ENCODE measurements around the gene SPOCK1. TPM values are rescaled to one million over a fixed set of nuclear protein-coding genes. Genes with fewer than 3 reads are reported as not detected.
"Not testable (repeated sequence)": the region's sequence is repeated elsewhere in the genome, so short reads cannot be mapped to it uniquely, and the experiment has no call there.

SPOCK1 gene
- total RNA-seq, result 1 to 10 TPM; 2.1 to 8.5 TPM

DNA sequence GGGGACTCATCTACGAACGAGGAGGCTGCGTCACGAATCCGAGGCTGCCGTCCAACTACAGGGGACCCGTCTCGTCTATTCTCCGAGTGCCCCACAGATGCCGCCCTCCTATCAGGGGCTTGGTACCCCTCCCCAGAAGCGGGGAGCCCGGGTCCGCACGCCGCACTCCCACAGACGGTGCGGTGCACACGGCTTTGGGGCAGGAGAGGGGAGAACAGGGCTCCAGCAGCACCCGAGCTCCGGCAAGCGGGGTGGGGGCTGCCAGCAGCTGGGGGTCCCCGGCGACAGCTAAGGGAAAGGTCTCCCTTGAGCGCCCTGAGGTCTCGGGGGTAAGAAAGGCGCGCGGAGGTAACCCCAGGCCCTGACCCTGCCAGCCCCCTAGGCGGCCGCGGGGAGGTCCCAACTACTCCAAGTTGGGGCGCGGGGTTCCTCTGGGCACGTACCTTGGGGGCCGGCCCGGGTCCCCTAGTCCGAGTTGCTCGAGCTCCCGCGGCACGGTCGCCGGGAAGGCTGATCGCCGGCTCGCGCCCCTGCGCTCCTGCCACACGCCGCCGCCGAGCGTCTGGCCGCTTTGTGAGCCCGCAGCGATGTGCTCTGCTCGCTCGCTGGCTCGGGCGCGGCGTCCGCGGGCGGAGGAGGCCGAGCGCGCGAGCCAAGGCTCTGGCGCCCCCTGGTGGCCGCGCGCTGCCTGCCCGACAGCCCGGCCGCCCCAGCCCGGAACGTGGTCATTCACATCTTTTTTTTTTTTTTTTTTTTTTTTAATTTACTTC, at the start of gene SPOCK1:
Gene SPOCK1 (minus strand): TSS at position 591 of the 770 bp plus-strand sequence.
- intact Hi-C loops (cut with DNase I), result loop anchor here (2.0 kb wide), 1 partner anchor 178 kb away; no protein-coding TSS in a partner anchor
- no peak within 1 kb of the TSS for H3K27ac ChIP-seq
- H3K4me3 ChIP-seq, result peak within 1 kb of the TSS; percentile 28
- H3K9me3 ChIP-seq, result no peaks in the 10 kb centered on the region
- H3K36me3 ChIP-seq, result no peaks in the 10 kb centered on the region
- peaks cover 19% of the 10 kb centered on the region for H3K27me3 ChIP-seq
- TF ChIP-seq, protein P1, sequence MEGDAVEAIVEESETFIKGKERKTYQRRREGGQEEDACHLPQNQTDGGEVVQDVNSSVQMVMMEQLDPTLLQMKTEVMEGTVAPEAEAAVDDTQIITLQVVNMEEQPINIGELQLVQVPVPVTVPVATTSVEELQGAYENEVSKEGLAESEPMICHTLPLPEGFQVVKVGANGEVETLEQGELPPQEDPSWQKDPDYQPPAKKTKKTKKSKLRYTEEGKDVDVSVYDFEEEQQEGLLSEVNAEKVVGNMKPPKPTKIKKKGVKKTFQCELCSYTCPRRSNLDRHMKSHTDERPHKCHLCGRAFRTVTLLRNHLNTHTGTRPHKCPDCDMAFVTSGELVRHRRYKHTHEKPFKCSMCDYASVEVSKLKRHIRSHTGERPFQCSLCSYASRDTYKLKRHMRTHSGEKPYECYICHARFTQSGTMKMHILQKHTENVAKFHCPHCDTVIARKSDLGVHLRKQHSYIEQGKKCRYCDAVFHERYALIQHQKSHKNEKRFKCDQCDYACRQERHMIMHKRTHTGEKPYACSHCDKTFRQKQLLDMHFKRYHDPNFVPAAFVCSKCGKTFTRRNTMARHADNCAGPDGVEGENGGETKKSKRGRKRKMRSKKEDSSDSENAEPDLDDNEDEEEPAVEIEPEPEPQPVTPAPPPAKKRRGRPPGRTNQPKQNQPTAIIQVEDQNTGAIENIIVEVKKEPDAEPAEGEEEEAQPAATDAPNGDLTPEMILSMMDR (IDR thresholded peaks at IDR 0.05), result peak; percentile 78
- H3K9ac ChIP-seq (ENCODE audit: low read depth in 2 of 2, low read length in 2 of 2), result no peak within 1 kb of the TSS
- DNase-seq, result peak; percentile 50
- no peaks in the 10 kb centered on the region for H3K4me1 ChIP-seq

DNA sequence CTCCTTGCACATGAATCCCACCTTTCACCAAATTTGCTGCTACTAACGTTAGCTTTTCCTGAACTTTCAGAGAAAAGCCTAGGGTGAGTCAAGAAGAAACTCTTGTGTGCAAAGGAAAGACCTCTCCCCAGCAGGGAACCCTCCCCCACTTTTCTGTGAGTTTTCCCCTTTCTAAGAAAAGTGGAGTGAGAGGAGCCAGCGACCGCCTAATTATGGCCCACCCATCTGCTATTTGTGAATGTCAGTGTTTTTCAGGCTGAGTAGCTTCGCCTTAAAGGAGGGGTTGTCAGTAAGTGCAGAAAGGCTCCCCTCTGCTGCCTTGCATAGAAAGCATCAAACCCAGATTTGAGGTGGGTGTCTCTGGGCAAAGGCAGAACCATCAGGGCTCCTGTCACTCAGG, 46.8 kb upstream of the SPOCK1 start:
- no peaks in the 10 kb centered on the region for H3K36me3 ChIP-seq
- TF ChIP-seq, protein P1 (IDR thresholded peaks at IDR 0.05), result no peak
- intact Hi-C loops (cut with DNase I), result no loop called here

DNA sequence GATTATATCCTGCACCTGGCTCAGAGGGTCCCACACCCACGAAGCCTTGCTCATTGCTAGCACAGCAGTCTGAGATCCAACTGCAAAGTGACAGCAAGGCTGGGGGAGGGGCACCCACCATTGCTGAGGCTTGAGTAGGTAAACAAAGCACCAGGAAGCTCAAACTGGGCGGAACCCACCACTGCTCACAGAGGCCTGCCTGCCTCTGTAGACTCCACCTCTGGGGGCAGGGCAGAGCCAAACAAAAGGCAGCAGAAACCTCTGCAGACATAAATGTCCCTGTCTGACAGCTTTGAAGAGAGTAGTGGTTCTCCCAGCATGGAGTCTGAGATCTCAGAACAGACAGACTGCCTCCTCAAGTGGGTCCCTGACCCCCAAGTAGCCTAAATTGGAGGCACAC, 36.3 kb upstream of the SPOCK1 start:
- H3K9me3 ChIP-seq; intact Hi-C loops (cut with DNase I); H3K4me1 ChIP-seq; H3K27ac ChIP-seq; H3K36me3 ChIP-seq; H3K9ac ChIP-seq (ENCODE audit: low read depth in 2 of 2, low read length in 2 of 2); H3K4me3 ChIP-seq; DNase-seq; H3K27me3 ChIP-seq: not testable (repeated sequence)

More for the DNA sequence above, 46.8 kb upstream of the SPOCK1 start:
- Histone ChIP-seq H3K4me3 (no peak overlapping the region), H3K4me1 (no peaks in the 10 kb centered on the region), H3K9ac (ENCODE audit: low read depth in 2 of 2, low read length in 2 of 2) (no peak overlapping the region), H3K27ac (no peak overlapping the region), H3K9me3 (no peaks in the 10 kb centered on the region), H3K27me3 (no peaks in the 10 kb centered on the region)
- DNase-seq, result no peak

DNA sequence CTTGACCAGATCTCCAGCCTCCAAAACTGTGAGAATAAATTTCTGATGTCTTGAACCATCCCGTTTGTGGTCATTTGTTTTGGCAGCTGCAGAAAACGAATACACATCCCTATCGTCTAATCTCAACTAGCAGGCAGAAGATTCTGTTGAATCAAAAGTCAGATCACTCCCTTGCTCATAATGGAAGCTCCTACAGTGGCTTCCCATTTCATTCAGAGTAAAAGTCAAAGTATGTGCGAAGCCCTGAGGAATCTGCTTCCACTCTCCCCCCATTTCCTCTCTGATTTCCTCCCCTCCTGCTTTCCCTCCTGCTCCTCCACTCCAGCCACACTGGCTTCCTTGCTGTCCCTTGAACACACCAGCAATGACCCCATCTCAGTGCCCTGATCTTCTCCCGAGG, 34.8 kb upstream of the SPOCK1 start:
- Histone ChIP-seq H3K9me3 (no peaks in the 10 kb centered on the region), H3K36me3 (no peaks in the 10 kb centered on the region), H3K9ac (ENCODE audit: low read depth in 2 of 2, low read length in 2 of 2) (no peak overlapping the region), H3K4me1 (no peaks in the 10 kb centered on the region), H3K4me3 (no peak overlapping the region), H3K27ac (no peak overlapping the region), H3K27me3 (no peaks in the 10 kb centered on the region)
- intact Hi-C loops (cut with DNase I), result no loop called here
- DNase-seq, result no peak
- TF ChIP-seq, protein P1 (IDR thresholded peaks at IDR 0.05), result no peak

DNA sequence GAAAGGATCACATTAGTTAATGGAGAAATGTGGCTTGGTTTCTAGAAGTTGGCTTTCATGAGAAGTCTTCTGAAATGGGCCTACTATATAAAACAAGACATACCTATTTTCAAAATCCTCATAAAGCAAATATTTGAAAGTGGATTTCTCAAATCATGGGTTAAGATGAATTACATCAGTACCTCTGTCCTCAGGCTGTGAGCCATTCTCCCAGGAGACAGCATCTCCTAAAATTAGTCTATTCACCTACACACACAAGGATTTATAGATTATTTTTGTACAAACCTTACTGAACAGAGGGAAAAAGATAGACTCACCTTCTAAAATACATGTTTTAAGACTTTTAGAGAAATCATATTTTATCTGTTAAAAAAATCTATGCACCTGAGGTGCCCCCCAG, 32.1 kb upstream of the SPOCK1 start:
- Histone ChIP-seq H3K36me3 (no peaks in the 10 kb centered on the region), H3K9ac (ENCODE audit: low read depth in 2 of 2, low read length in 2 of 2) (no peak overlapping the region), H3K27me3 (no peaks in the 10 kb centered on the region), H3K27ac (no peak overlapping the region), H3K4me3 (no peak overlapping the region), H3K9me3 (no peaks in the 10 kb centered on the region), H3K4me1 (no peaks in the 10 kb centered on the region)
- DNase-seq, result no peak
- TF ChIP-seq, protein P1 (IDR thresholded peaks at IDR 0.05), result no peak
- intact Hi-C loops (cut with DNase I), result no loop called here

DNA sequence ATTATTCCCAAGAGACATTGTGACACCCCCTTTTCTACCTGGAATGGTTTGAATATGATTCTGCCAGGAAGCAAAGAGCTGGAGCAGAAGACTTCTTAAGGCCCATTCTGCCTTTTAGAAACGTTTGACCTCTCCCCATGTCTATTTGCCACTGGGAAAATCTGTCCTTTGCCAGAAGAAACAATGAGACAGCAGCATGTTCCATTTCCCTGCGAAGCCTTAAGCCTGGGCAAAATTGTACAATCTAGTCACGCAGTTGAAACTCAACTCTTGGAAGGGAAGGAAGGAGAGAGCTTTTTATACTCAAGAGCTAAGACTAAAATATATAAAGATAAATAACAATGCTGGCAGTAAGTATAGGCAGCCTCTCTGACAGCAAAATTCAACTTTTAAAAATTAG, 22.1 kb upstream of the SPOCK1 start:
- intact Hi-C loops (cut with DNase I), result no loop called here
- Histone ChIP-seq H3K4me3 (no peak overlapping the region), H3K27ac (no peak overlapping the region), H3K9me3 (no peaks in the 10 kb centered on the region), H3K27me3 (no peaks in the 10 kb centered on the region), H3K36me3 (no peaks in the 10 kb centered on the region), H3K9ac (ENCODE audit: low read depth in 2 of 2, low read length in 2 of 2) (no peak overlapping the region), H3K4me1 (no peaks in the 10 kb centered on the region)
- no peak for DNase-seq
- TF ChIP-seq, protein P1 (IDR thresholded peaks at IDR 0.05), result no peak
